HG03025 (cell line): ENCODE results near the gene AK8.

ENCODE experiments used
- ATAC-seq: cut with Tn5 transposase; IDR thresholded peaks from one replicate; pipeline ENCODE4 v1.9.1; 2021; ENCODE audit warnings: mild to moderate bottlenecking, moderate library complexity; ENCODE audit not compliant: unreplicated experiment, low FRiP score

The AK8 gene

GRCh38 chr9:132862533-132862932, 15.6 kb downstream of the AK8 start:
- no peak for ATAC-seq

GRCh38 chr9:132861666-132862065, 16.4 kb downstream of the AK8 start:
- no peak for ATAC-seq

- ATAC-seq: no peak
Observed at GRCh38 chr9:132858751-132859150, 19.3 kb downstream of the AK8 start.

GRCh38 chr9:132857616-132858342, 20.3 kb downstream of the AK8 start:
- ATAC-seq: no peak

GRCh38 chr9:132857031-132857430, 21.1 kb downstream of the AK8 start:
- no peak for ATAC-seq

GRCh38 chr9:132855904-132856303, 22.2 kb downstream of the AK8 start:
- ATAC-seq: no peak

- ATAC-seq: no peak
Observed at GRCh38 chr9:132854832-132855231, 23.3 kb downstream of the AK8 start.

GRCh38 chr9:132853482-132853881, 24.6 kb downstream of the AK8 start:
- ATAC-seq: no peak

- no peak for ATAC-seq
Observed at GRCh38 chr9:132849185-132849706, 28.8 kb downstream of the AK8 start.

GRCh38 chr9:132846918-132847515, 31.1 kb downstream of the AK8 start:
- no peak for ATAC-seq

- ATAC-seq: no peak
Observed at GRCh38 chr9:132846109-132846917, 31.8 kb downstream of the AK8 start.

- ATAC-seq: no peak
Observed at GRCh38 chr9:132842124-132843044, 35.7 kb downstream of the AK8 start.

- no peak for ATAC-seq
Observed at GRCh38 chr9:132840980-132841379, 37.1 kb downstream of the AK8 start.

- no peak for ATAC-seq
Observed at GRCh38 chr9:132838291-132838690, 39.8 kb downstream of the AK8 start.

GRCh38 chr9:132837501-132838286, 40.4 kb downstream of the AK8 start:
- no peak for ATAC-seq

GRCh38 chr9:132834343-132834742, 43.7 kb downstream of the AK8 start:
- ATAC-seq: no peak

- no peak for ATAC-seq
Observed at GRCh38 chr9:132833550-132834121, 44.4 kb downstream of the AK8 start.

- no peak for ATAC-seq
Observed at GRCh38 chr9:132832171-132832881, 45.8 kb downstream of the AK8 start.
